Caco-2 (cell line): ENCODE results near the gene EDN1. TPM values are rescaled to one million over a fixed set of nuclear protein-coding genes. Genes with fewer than 3 reads are reported as not detected.
A peak's percentile ranks its signal among the peaks of the same experiment; 100 is the strongest.

Experiments
- BruUV-seq: library from RNA; stranded (reverse); fragments of 400-500 nt; replicated peaks from 2 replicates; lab custom pipeline; 2021; lab: Mats Ljungman, UMichigan
- CTCF ChIA-PET: fragments of 300-600 bp; sonication (Branson Sonifier 250); formaldehyde crosslinking; loops from one replicate; lab custom pipeline; 2022; ENCODE audit warnings: antibody characterized with exemption; lab: Charles Lee
- POLR2A ChIA-PET: fragments of 300-600 bp; sonication (Branson Sonifier 250); formaldehyde crosslinking; loops from one replicate; lab custom pipeline; 2022; ENCODE audit warnings: antibody characterized with exemption; lab: Charles Lee
- DNase-seq, 2 experiments: peaks; one replicate each; pipeline versions ENCODE4 v3.0.0 to v3.0.0-alpha.2; 2020 to 2022
- H3K27me3 ChIP-seq: replicated peaks from 2 replicates; pipeline ENCODE4 v1.6.0; 2011; ENCODE audit warnings: low read length; ENCODE audit not compliant: control insufficient read depth, insufficient read depth
- H3K36me3 ChIP-seq: 2 replicates; pipeline ENCODE4 v1.5.1; 2011; ENCODE audit warnings: low read length; ENCODE audit not compliant: control insufficient read depth, insufficient read depth
- H3K4me1 ChIP-seq: fragments of 250-450 bp; sonication (Bioruptor Pico); 2 replicates; pipeline ENCODE4 v1.5.1; 2020; ENCODE audit warnings: mild to moderate bottlenecking
- H3K4me3 ChIP-seq: 2 replicates; pipeline ENCODE4 v1.5.1; 2011; ENCODE audit warnings: low read depth, mild to moderate bottlenecking, control low read depth, low read length
- H3K9me3 ChIP-seq: fragments of 250-450 bp; sonication (Bioruptor Pico); 2 replicates; pipeline ENCODE4 v1.5.1; 2020; ENCODE audit warnings: mild to moderate bottlenecking, moderate library complexity
- H3K27ac Mint-ChIP-seq: one replicate; pipeline ENCODE4 v1.8.0; 2022; ENCODE audit warnings: mixed read lengths; ENCODE audit not compliant: unreplicated experiment
- H3K27me3 Mint-ChIP-seq: one replicate; pipeline ENCODE4 v1.8.0; 2022; ENCODE audit warnings: mixed read lengths; ENCODE audit not compliant: insufficient read depth, unreplicated experiment
- H3K36me3 Mint-ChIP-seq: one replicate; pipeline ENCODE4 v1.8.0; 2022; ENCODE audit warnings: mild to moderate bottlenecking, mixed read lengths; ENCODE audit not compliant: insufficient read depth, unreplicated experiment
- H3K4me1 Mint-ChIP-seq: one replicate; pipeline ENCODE4 v1.8.0; 2022; ENCODE audit warnings: low read depth, mixed read lengths; ENCODE audit not compliant: unreplicated experiment
- H3K4me3 Mint-ChIP-seq: one replicate; pipeline ENCODE4 v1.8.0; 2022; ENCODE audit warnings: mild to moderate bottlenecking, moderate library complexity, mixed read lengths; ENCODE audit not compliant: unreplicated experiment
- H3K9me3 Mint-ChIP-seq: one replicate; pipeline ENCODE4 v1.8.0; 2022; ENCODE audit warnings: mixed read lengths; ENCODE audit not compliant: unreplicated experiment
- CTCF ChIP-seq, 2 experiments: fragments of 200-600 bp in 1 of 2; IDR thresholded peaks; 1 replicate in 1 of 2; 2 replicates in 1 of 2; pipeline versions ENCODE4 v1.5.1 to v1.8.0; 2011 to 2022; ENCODE audit warnings: antibody characterized with exemption in 1 of 2, control low read depth in 1 of 2, inconsistent platforms in 1 of 2, low read depth in 1 of 2, low read length in 1 of 2, mild to moderate bottlenecking in 1 of 2, moderate library complexity in 1 of 2; ENCODE audit not compliant: insufficient read depth in 1 of 2, severe bottlenecking in 1 of 2, unreplicated experiment in 1 of 2
- intact Hi-C: fragments of 100-400 bp; cut with micrococcal nuclease; formaldehyde crosslinking; loops from one replicate; pipeline ENCODE4 v1.10.0; 2022; ENCODE audit not compliant: unreplicated experiment
- total RNA-seq: library from RNA; stranded (reverse); gene quantifications from 2 replicates; pipeline ENCODE4 v1.2.3, GENCODE V29; 2022

Gene EDN1
- total RNA-seq, 1 experiment from 2014 or later: 14.0 TPM

- ChIA-PET CTCF (no interaction called here), POLR2A (no interaction called here)
- no peaks in the 10 kb centered on the region; the same call in 1 of the 2 replicates for H3K36me3 ChIP-seq
- H3K9me3 Mint-ChIP-seq: peaks cover 42% of the 10 kb centered on the region
- DNase-seq: no peak
- no TSS peak for BruUV-seq
- peaks cover 15% of the 10 kb centered on the region for H3K9me3 ChIP-seq
- H3K27me3 ChIP-seq: no peaks in the 10 kb centered on the region
- peaks cover 2% of the 10 kb centered on the region for H3K27me3 Mint-ChIP-seq
- H3K4me1 Mint-ChIP-seq: peaks cover 41% of the 10 kb centered on the region
- H3K27ac Mint-ChIP-seq: peak overlapping the region; percentile 53
- peaks cover 40% of the 10 kb centered on the region for H3K4me1 ChIP-seq
- H3K4me3 ChIP-seq: no peak overlapping the region
- H3K36me3 Mint-ChIP-seq: peaks cover 9% of the 10 kb centered on the region
- TF ChIP-seq CTCF (IDR thresholded peaks at IDR 0.05; ENCODE audit: insufficient read depth in 1 of 2, low read depth in 1 of 2, low read length in 1 of 2, severe bottlenecking in 1 of 2, unreplicated experiment in 1 of 2): no peak
- H3K4me3 Mint-ChIP-seq: no peak overlapping the region
- intact Hi-C loops: no loop called here
These were observed 55.5 kb downstream of the EDN1 start for GRCh38 chr6:12345694-12346058.
